Bone marrow (tissue), 2 donors: ENCODE results near the gene PIP5K1C.
"Not testable (repeated sequence)": the region's sequence is repeated elsewhere in the genome, so short reads cannot be mapped to it uniquely, and the experiment has no call there.

Source experiments
- DNase-seq, 2 donors: peaks; one replicate each; lab custom pipeline; 2025; lab: John Stamatoyannopoulos, UW

PIP5K1C gene

GRCh38 chr19:3644351-3645066, 55.8 kb downstream of the PIP5K1C start:
- DNase-seq, result no peak

- no peak for DNase-seq
These were observed 56.5 kb downstream of the PIP5K1C start for GRCh38 chr19:3643674-3644313.

GRCh38 chr19:3642987-3643673, 57.1 kb downstream of the PIP5K1C start:
- no peak for DNase-seq

GRCh38 chr19:3642296-3642695, 58.0 kb downstream of the PIP5K1C start:
- no peak for DNase-seq

- no peak for DNase-seq
These were observed 58.6 kb downstream of the PIP5K1C start for GRCh38 chr19:3641515-3642269.

- DNase-seq, result no peak
These were observed 60.8 kb downstream of the PIP5K1C start for GRCh38 chr19:3639479-3639878.

GRCh38 chr19:3638208-3639193, 61.8 kb downstream of the PIP5K1C start:
- DNase-seq, result no peak

GRCh38 chr19:3637621-3638020, 62.6 kb downstream of the PIP5K1C start:
- DNase-seq, result no peak

GRCh38 chr19:3636962-3637361, 63.3 kb downstream of the PIP5K1C start:
- no peak for DNase-seq

GRCh38 chr19:3636506-3636905, 63.8 kb downstream of the PIP5K1C start:
- DNase-seq, result no peak

- no peak for DNase-seq
These were observed 65.7 kb downstream of the PIP5K1C start for GRCh38 chr19:3634496-3635045.

GRCh38 chr19:3633559-3633988, 66.7 kb downstream of the PIP5K1C start:
- no peak for DNase-seq

- no peak for DNase-seq
These were observed 67.3 kb downstream of the PIP5K1C start for GRCh38 chr19:3632739-3633558.

- no peak for DNase-seq
These were observed 68.2 kb downstream of the PIP5K1C start for GRCh38 chr19:3632098-3632497.

GRCh38 chr19:3631053-3631861, 69.0 kb downstream of the PIP5K1C start:
- no peak for DNase-seq

- not testable (repeated sequence) for DNase-seq
These were observed 71.5 kb downstream of the PIP5K1C start for GRCh38 chr19:3628766-3629165.

GRCh38 chr19:3627351-3627723, 72.9 kb downstream of the PIP5K1C start:
- DNase-seq, result no peak

- peak; percentile 95 to 96 for DNase-seq
These were observed 73.6 kb downstream of the PIP5K1C start, which contains the start of gene CACTIN for GRCh38 chr19:3626473-3627350. Gene CACTIN (minus strand): TSS chr19:3626790. CDS start chr19:3626762, 28 bp downstream.
